Measurements from ENCODE around the gene TAT.

DNA sequence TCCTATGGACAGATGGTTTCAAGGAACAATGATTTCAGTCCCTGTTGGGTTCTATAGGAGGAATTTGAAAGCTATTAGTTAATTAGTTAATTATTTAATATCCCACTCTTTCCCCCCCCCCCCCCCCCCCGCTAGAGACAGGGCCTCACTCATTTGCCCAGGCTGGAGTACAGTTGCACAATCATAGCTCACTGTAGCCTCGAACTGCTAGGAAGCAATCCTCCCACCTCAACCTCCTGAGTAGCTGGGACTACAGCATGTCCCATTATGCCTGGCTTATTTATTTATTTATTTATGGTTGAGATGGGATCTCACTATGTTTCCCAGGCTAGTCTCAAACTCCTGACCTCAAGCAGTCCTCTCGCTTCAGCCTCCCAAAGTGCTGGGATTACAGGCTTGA lies 15.0 kb upstream of the TAT start:
- TF ChIP-seq, protein P1, sequence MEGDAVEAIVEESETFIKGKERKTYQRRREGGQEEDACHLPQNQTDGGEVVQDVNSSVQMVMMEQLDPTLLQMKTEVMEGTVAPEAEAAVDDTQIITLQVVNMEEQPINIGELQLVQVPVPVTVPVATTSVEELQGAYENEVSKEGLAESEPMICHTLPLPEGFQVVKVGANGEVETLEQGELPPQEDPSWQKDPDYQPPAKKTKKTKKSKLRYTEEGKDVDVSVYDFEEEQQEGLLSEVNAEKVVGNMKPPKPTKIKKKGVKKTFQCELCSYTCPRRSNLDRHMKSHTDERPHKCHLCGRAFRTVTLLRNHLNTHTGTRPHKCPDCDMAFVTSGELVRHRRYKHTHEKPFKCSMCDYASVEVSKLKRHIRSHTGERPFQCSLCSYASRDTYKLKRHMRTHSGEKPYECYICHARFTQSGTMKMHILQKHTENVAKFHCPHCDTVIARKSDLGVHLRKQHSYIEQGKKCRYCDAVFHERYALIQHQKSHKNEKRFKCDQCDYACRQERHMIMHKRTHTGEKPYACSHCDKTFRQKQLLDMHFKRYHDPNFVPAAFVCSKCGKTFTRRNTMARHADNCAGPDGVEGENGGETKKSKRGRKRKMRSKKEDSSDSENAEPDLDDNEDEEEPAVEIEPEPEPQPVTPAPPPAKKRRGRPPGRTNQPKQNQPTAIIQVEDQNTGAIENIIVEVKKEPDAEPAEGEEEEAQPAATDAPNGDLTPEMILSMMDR (conservative IDR thresholded peaks at IDR 0.05) = no peak
- no peak for TF ChIP-seq EZH2 (IDR thresholded peaks at IDR 0.05; ENCODE audit: low read depth)

Measured in PC-9 (cell line).